ENCODE data around the gene KDM1B.

KDM1B gene, protein sequence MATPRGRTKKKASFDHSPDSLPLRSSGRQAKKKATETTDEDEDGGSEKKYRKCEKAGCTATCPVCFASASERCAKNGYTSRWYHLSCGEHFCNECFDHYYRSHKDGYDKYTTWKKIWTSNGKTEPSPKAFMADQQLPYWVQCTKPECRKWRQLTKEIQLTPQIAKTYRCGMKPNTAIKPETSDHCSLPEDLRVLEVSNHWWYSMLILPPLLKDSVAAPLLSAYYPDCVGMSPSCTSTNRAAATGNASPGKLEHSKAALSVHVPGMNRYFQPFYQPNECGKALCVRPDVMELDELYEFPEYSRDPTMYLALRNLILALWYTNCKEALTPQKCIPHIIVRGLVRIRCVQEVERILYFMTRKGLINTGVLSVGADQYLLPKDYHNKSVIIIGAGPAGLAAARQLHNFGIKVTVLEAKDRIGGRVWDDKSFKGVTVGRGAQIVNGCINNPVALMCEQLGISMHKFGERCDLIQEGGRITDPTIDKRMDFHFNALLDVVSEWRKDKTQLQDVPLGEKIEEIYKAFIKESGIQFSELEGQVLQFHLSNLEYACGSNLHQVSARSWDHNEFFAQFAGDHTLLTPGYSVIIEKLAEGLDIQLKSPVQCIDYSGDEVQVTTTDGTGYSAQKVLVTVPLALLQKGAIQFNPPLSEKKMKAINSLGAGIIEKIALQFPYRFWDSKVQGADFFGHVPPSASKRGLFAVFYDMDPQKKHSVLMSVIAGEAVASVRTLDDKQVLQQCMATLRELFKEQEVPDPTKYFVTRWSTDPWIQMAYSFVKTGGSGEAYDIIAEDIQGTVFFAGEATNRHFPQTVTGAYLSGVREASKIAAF

GRCh38 chr6:18155150-18155863, at the start of gene KDM1B:
Gene KDM1B, plus strand, starts transcription at chr6:18155422. Its CDS starts 4,474 bp downstream, at chr6:18159896.
- Histone ChIP-seq H3K36me3 (ENCODE audit: control insufficient read depth in 2 of 2, insufficient read depth in 2 of 2, low read length in 2 of 2) (peaks cover 4 to 5% of the 10 kb centered on the region in 2 donors), H3K27ac (ENCODE audit: low read depth in 2 of 2, low read length in 2 of 2) (peak within 1 kb of the TSS; percentile 92 to 97), H3K9ac (ENCODE audit: low read depth in 1 of 2, low read length in 2 of 2) (peak within 1 kb of the TSS; percentile 96 to 99), H3K4me3 (ENCODE audit: low read length in 2 of 2) (peak within 1 kb of the TSS; percentile 95 to 98), H3K27me3 (ENCODE audit: control insufficient read depth in 2 of 2, insufficient read depth in 2 of 2, low read length in 2 of 2) (no peaks in the 10 kb centered on the region), H3K9me3 (ENCODE audit: control insufficient read depth in 2 of 2, low read length in 2 of 2) (no peaks in the 10 kb centered on the region), H3K4me1 (ENCODE audit: control insufficient read depth in 2 of 2, insufficient read depth in 2 of 2, low read length in 2 of 2) (peaks cover 9 to 10% of the 10 kb centered on the region in 2 donors)

DNA sequence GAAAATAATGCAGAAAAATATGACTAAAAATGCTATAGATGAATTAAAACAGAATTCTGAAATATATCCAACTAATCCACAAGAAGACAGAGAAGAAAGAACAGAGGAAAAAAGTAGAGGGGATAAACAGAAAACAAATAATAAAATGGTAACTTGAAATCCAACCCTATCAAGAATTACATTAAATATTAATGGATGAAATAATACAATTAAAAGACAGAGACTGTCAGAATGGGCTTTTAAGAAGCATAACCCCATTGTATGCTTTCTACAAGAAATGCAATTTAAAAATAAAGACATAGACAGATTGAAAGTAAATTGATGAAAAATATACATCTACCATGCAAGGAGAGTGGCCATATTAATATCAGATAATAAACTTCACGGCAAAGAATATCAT, 48.2 kb upstream of the KDM1B start:
- H3K4me1 ChIP-seq (ENCODE audit: control insufficient read depth in 2 of 2, insufficient read depth in 2 of 2, low read length in 2 of 2) = no peaks in the 10 kb centered on the region
- H3K9me3 ChIP-seq (ENCODE audit: control insufficient read depth in 2 of 2, low read length in 2 of 2) = no peaks in the 10 kb centered on the region
- no peak overlapping the region for H3K9ac ChIP-seq (ENCODE audit: low read depth in 1 of 2, low read length in 2 of 2)
- no peaks in the 10 kb centered on the region for H3K27me3 ChIP-seq (ENCODE audit: control insufficient read depth in 2 of 2, insufficient read depth in 2 of 2, low read length in 2 of 2)
- H3K36me3 ChIP-seq (ENCODE audit: control insufficient read depth in 2 of 2, insufficient read depth in 2 of 2, low read length in 2 of 2) = no peaks in the 10 kb centered on the region
- H3K27ac ChIP-seq (ENCODE audit: low read depth in 2 of 2, low read length in 2 of 2) = no peak overlapping the region
- no peak overlapping the region for H3K4me3 ChIP-seq (ENCODE audit: low read length in 2 of 2)

DNA sequence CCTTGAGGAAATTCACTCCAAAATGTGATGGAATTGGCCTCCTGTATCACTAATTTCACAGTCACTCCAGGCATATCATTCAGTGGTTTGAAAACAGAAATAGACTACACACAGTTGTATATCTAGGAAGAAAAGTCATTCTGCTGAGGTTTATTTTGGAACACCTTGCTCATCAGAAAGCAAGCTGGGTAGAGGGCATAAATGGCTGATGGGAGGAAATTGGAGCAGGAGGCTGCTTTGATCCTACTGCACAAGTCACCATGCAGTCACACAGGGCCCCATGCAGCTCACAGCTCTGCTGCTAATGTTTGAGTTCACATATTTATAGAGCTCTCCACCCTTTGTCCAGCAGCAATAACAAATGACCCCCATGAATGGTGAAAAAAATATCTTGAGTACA, 45.1 kb upstream of the KDM1B start:
- Histone ChIP-seq H3K27me3 (ENCODE audit: control insufficient read depth in 2 of 2, insufficient read depth in 2 of 2, low read length in 2 of 2) (no peaks in the 10 kb centered on the region), H3K4me3 (ENCODE audit: low read length in 2 of 2) (no peak overlapping the region), H3K9me3 (ENCODE audit: control insufficient read depth in 2 of 2, low read length in 2 of 2) (no peaks in the 10 kb centered on the region), H3K9ac (ENCODE audit: low read depth in 1 of 2, low read length in 2 of 2) (no peak overlapping the region), H3K27ac (ENCODE audit: low read depth in 2 of 2, low read length in 2 of 2) (no peak overlapping the region), H3K4me1 (ENCODE audit: control insufficient read depth in 2 of 2, insufficient read depth in 2 of 2, low read length in 2 of 2) (no peaks in the 10 kb centered on the region), H3K36me3 (ENCODE audit: control insufficient read depth in 2 of 2, insufficient read depth in 2 of 2, low read length in 2 of 2) (no peaks in the 10 kb centered on the region)

DNA sequence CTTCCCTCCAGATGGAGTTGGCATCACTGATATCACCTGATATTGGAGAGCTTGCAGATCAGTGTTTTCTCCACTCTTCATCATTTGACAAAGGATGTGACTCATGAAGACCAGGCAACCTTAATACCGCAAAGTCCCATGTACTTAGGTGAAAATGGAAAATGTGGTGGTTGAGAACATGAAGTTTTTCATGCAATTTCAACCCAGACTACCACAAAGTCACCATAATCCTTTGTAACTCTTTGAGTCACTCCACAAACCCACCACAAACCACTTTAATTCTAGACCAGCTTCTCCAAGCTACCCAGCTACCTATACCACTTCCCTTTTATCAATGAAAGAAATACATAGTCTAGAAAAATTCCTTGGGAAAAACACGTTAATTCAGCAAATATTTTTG, 39.9 kb upstream of the KDM1B start:
- H3K27ac ChIP-seq (ENCODE audit: low read depth in 2 of 2, low read length in 2 of 2) = no peak overlapping the region
- peaks cover 0 to 3% of the 10 kb centered on the region in 2 donors for H3K4me1 ChIP-seq (ENCODE audit: control insufficient read depth in 2 of 2, insufficient read depth in 2 of 2, low read length in 2 of 2)
- no peak overlapping the region for H3K4me3 ChIP-seq (ENCODE audit: low read length in 2 of 2)
- H3K36me3 ChIP-seq (ENCODE audit: control insufficient read depth in 2 of 2, insufficient read depth in 2 of 2, low read length in 2 of 2) = no peaks in the 10 kb centered on the region
- no peaks in the 10 kb centered on the region for H3K9me3 ChIP-seq (ENCODE audit: control insufficient read depth in 2 of 2, low read length in 2 of 2)
- H3K9ac ChIP-seq (ENCODE audit: low read depth in 1 of 2, low read length in 2 of 2) = no peak overlapping the region
- H3K27me3 ChIP-seq (ENCODE audit: control insufficient read depth in 2 of 2, insufficient read depth in 2 of 2, low read length in 2 of 2) = no peaks in the 10 kb centered on the region

- Histone ChIP-seq H3K4me1 (ENCODE audit: control insufficient read depth in 2 of 2, insufficient read depth in 2 of 2, low read length in 2 of 2) (peaks cover 2 to 5% of the 10 kb centered on the region in 2 donors), H3K27ac (ENCODE audit: low read depth in 2 of 2, low read length in 2 of 2) (no peak overlapping the region), H3K9me3 (ENCODE audit: control insufficient read depth in 2 of 2, low read length in 2 of 2) (no peaks in the 10 kb centered on the region), H3K36me3 (ENCODE audit: control insufficient read depth in 2 of 2, insufficient read depth in 2 of 2, low read length in 2 of 2) (no peaks in the 10 kb centered on the region), H3K4me3 (ENCODE audit: low read length in 2 of 2) (no peak overlapping the region), H3K9ac (ENCODE audit: low read depth in 1 of 2, low read length in 2 of 2) (no peak overlapping the region), H3K27me3 (ENCODE audit: control insufficient read depth in 2 of 2, insufficient read depth in 2 of 2, low read length in 2 of 2) (no peaks in the 10 kb centered on the region)
These were observed 38.1 kb upstream of the KDM1B start for GRCh38 chr6:18117136-18117535.

DNA sequence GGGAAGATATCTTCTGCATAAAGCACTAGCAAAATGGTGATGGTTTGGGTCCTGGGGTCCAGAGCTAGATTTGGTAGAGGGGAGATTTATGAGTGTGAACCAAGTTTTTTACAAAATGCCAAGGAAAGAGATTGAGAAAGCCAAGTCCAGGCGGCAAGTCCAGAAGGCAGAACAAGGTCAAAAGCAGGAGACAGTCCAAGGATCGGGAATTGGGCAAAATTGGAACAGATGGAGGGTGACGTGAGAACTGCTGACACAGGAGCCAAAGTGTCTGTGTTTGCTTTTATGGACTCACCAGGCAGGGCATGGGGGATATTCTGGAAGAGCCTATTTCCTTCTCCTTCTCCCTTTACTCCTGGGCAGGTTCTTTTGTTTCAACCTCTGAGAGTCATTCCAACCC, 36.9 kb upstream of the KDM1B start:
- H3K27ac ChIP-seq (ENCODE audit: low read depth in 2 of 2, low read length in 2 of 2) = no peak overlapping the region
- H3K36me3 ChIP-seq (ENCODE audit: control insufficient read depth in 2 of 2, insufficient read depth in 2 of 2, low read length in 2 of 2) = no peaks in the 10 kb centered on the region
- no peaks in the 10 kb centered on the region for H3K9me3 ChIP-seq (ENCODE audit: control insufficient read depth in 2 of 2, low read length in 2 of 2)
- H3K4me1 ChIP-seq (ENCODE audit: control insufficient read depth in 2 of 2, insufficient read depth in 2 of 2, low read length in 2 of 2) = peaks cover 5% of the 10 kb centered on the region in 2 donors
- H3K27me3 ChIP-seq (ENCODE audit: control insufficient read depth in 2 of 2, insufficient read depth in 2 of 2, low read length in 2 of 2) = no peaks in the 10 kb centered on the region
- H3K9ac ChIP-seq (ENCODE audit: low read depth in 1 of 2, low read length in 2 of 2) = no peak overlapping the region
- H3K4me3 ChIP-seq (ENCODE audit: low read length in 2 of 2) = no peak overlapping the region

DNA sequence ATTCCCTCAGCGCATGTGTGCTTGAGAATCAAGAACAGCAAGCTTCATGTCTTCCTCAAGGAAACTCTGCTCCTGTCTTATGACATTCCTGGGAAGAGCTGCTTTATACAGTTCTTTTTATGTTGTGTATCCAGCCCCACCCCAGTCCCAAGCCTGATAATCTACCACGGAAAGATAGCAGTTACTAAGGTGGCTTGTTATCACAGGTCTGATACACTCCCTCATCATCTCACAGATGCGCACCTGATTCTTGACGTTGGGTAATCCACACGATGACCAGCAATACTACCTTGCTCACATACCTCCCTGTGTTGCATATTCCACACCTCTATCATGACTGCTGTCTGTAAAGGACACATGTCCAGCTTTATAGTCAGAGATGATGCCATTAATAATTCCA, 36.0 kb upstream of the KDM1B start:
- Histone ChIP-seq H3K36me3 (ENCODE audit: control insufficient read depth in 2 of 2, insufficient read depth in 2 of 2, low read length in 2 of 2) (no peaks in the 10 kb centered on the region), H3K9me3 (ENCODE audit: control insufficient read depth in 2 of 2, low read length in 2 of 2) (no peaks in the 10 kb centered on the region), H3K27ac (ENCODE audit: low read depth in 2 of 2, low read length in 2 of 2) (peak overlapping the region in 1 of 2 donors; percentile 56), H3K4me1 (ENCODE audit: control insufficient read depth in 2 of 2, insufficient read depth in 2 of 2, low read length in 2 of 2) (peaks cover 5% of the 10 kb centered on the region in 2 donors), H3K9ac (ENCODE audit: low read depth in 1 of 2, low read length in 2 of 2) (no peak overlapping the region), H3K4me3 (ENCODE audit: low read length in 2 of 2) (no peak overlapping the region), H3K27me3 (ENCODE audit: control insufficient read depth in 2 of 2, insufficient read depth in 2 of 2, low read length in 2 of 2) (no peaks in the 10 kb centered on the region)

GRCh38 chr6:18121580-18122127, 33.6 kb upstream of the KDM1B start:
- Histone ChIP-seq H3K9ac (ENCODE audit: low read depth in 1 of 2, low read length in 2 of 2) (no peak overlapping the region), H3K4me3 (ENCODE audit: low read length in 2 of 2) (peak overlapping the region in 1 of 2 donors; percentile 77), H3K36me3 (ENCODE audit: control insufficient read depth in 2 of 2, insufficient read depth in 2 of 2, low read length in 2 of 2) (no peaks in the 10 kb centered on the region), H3K9me3 (ENCODE audit: control insufficient read depth in 2 of 2, low read length in 2 of 2) (no peaks in the 10 kb centered on the region), H3K4me1 (ENCODE audit: control insufficient read depth in 2 of 2, insufficient read depth in 2 of 2, low read length in 2 of 2) (peaks cover 5% of the 10 kb centered on the region in 2 donors), H3K27me3 (ENCODE audit: control insufficient read depth in 2 of 2, insufficient read depth in 2 of 2, low read length in 2 of 2) (no peaks in the 10 kb centered on the region), H3K27ac (ENCODE audit: low read depth in 2 of 2, low read length in 2 of 2) (no peak overlapping the region)

- H3K27me3 ChIP-seq (ENCODE audit: control insufficient read depth in 2 of 2, insufficient read depth in 2 of 2, low read length in 2 of 2) = no peaks in the 10 kb centered on the region
- H3K36me3 ChIP-seq (ENCODE audit: control insufficient read depth in 2 of 2, insufficient read depth in 2 of 2, low read length in 2 of 2) = no peaks in the 10 kb centered on the region
- H3K27ac ChIP-seq (ENCODE audit: low read depth in 2 of 2, low read length in 2 of 2) = peak within 1 kb of the TSS in 1 of 2 donors; percentile 10
- peak within 1 kb of the TSS; percentile 69 to 77 for H3K4me3 ChIP-seq (ENCODE audit: low read length in 2 of 2)
- H3K9me3 ChIP-seq (ENCODE audit: control insufficient read depth in 2 of 2, low read length in 2 of 2) = no peaks in the 10 kb centered on the region
- H3K9ac ChIP-seq (ENCODE audit: low read depth in 1 of 2, low read length in 2 of 2) = peak within 1 kb of the TSS; percentile 49 to 81
- peaks cover 5% of the 10 kb centered on the region in 2 donors for H3K4me1 ChIP-seq (ENCODE audit: control insufficient read depth in 2 of 2, insufficient read depth in 2 of 2, low read length in 2 of 2)
These were observed 32.8 kb upstream of the KDM1B start, which contains the start of gene NHLRC1 for GRCh38 chr6:18122128-18123093. Gene NHLRC1, minus strand, starts transcription at chr6:18122677. Its CDS starts 71 bp downstream, at chr6:18122606.
